BJ (cell line): ENCODE results near the gene PCDHGB5. TPM values are rescaled to one million over a fixed set of nuclear protein-coding genes. Genes with fewer than 3 reads are reported as not detected.
"Not testable (repeated sequence)": the region's sequence is repeated elsewhere in the genome, so short reads cannot be mapped to it uniquely, and the experiment has no call there.

ENCODE experiments used
- CTCF ChIA-PET: fragments of 350-600 bp; formaldehyde crosslinking; extraction: SDS; loops from one replicate; lab custom pipeline; 2021; ENCODE audit warnings: antibody characterized with exemption, inconsistent platforms; lab: Yijun Ruan, JAX
- POLR2A ChIA-PET: fragments of 300-600 bp; sonication (Branson Sonifier 250); formaldehyde crosslinking; extraction: SDS; loops from one replicate; lab custom pipeline; 2021; ENCODE audit warnings: antibody characterized with exemption; lab: Charles Lee
- DNase-seq: peaks from one replicate; pipeline ENCODE4 v3.0.0-alpha.2; 2011; ENCODE audit warnings: low read depth
- H3K27me3 ChIP-seq: 2 replicates; pipeline ENCODE4 v1.6.0; 2011; ENCODE audit warnings: low read length; ENCODE audit not compliant: control insufficient read depth, insufficient read depth
- H3K36me3 ChIP-seq: 2 replicates; pipeline ENCODE4 v1.5.1; 2011; ENCODE audit warnings: low read length; ENCODE audit not compliant: control insufficient read depth, insufficient read depth
- H3K4me3 ChIP-seq: 2 replicates; pipeline ENCODE4 v1.5.1; 2011; ENCODE audit warnings: low read depth, mild to moderate bottlenecking, control low read depth, low read length
- polyA plus RNA-seq: library from polyadenylated mRNA; depleted of rRNA; stranded (reverse); fragments of >200 nt; gene quantifications from 2 replicates; pipeline ENCODE4 v1.2.3, GENCODE V29; 2011
- TF ChIP-seq, protein P1 (sequence below): IDR thresholded peaks from 2 replicates; pipeline ENCODE4 v1.5.1; 2011; ENCODE audit warnings: low read depth, mild to moderate bottlenecking, control low read depth, inconsistent platforms, low read length, moderate library complexity; ENCODE audit not compliant: insufficient read depth

PCDHGB5 gene
- polyA plus RNA-seq, 1 experiment: 19.4 TPM

DNA sequence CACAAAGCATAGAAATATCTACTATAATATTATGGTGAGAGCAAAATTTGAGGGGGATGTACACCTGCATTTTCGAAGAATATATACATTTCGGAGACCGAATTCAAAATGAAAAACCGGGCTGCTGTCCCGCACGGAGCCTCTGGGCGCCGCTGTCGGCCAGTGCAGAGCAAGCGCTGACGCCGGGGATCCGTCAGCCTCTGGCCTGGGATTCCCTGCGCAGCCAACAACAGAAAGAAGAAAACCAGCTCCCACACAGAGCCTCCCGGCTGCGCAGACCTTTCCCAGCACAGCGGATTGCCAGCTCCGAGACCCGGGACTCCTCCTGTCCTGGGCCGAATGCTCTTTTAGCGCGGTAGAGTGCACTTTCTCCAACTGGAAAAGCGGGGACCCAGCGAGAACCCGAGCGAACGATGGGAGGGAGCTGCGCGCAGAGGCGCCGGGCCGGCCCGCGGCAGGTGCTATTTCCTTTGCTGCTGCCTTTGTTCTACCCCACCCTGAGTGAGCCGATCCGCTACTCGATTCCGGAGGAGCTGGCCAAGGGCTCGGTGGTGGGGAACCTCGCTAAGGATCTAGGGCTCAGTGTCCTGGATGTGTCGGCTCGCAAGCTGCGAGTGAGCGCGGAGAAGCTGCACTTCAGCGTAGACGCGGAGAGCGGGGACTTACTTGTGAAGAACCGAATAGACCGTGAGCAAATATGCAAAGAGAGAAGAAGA is 10.2 kb downstream of the PCDHGB5 start, which contains the start of gene PCDHGB6:
Gene PCDHGB6, plus strand, starts transcription at position 232 of the 716 bp plus-strand sequence. Its CDS starts 182 bp downstream, at position 414.
- DNase-seq, H3K27me3 ChIP-seq, POLR2A ChIA-PET, H3K36me3 ChIP-seq: not testable (repeated sequence)
- TF ChIP-seq, protein P1, sequence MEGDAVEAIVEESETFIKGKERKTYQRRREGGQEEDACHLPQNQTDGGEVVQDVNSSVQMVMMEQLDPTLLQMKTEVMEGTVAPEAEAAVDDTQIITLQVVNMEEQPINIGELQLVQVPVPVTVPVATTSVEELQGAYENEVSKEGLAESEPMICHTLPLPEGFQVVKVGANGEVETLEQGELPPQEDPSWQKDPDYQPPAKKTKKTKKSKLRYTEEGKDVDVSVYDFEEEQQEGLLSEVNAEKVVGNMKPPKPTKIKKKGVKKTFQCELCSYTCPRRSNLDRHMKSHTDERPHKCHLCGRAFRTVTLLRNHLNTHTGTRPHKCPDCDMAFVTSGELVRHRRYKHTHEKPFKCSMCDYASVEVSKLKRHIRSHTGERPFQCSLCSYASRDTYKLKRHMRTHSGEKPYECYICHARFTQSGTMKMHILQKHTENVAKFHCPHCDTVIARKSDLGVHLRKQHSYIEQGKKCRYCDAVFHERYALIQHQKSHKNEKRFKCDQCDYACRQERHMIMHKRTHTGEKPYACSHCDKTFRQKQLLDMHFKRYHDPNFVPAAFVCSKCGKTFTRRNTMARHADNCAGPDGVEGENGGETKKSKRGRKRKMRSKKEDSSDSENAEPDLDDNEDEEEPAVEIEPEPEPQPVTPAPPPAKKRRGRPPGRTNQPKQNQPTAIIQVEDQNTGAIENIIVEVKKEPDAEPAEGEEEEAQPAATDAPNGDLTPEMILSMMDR: peak; percentile 61
- CTCF ChIA-PET: interaction anchor here (0.6 to 2.1 kb wide), 13 partner anchors 9 to 161 kb away, joined by 3 to 11 read pairs (median 4); partner anchors contain the start of genes PCDHGA11, PCDHGA2, PCDHGA6 and PCDHGB3
- peak within 1 kb of the TSS; percentile 26 for H3K4me3 ChIP-seq

DNA sequence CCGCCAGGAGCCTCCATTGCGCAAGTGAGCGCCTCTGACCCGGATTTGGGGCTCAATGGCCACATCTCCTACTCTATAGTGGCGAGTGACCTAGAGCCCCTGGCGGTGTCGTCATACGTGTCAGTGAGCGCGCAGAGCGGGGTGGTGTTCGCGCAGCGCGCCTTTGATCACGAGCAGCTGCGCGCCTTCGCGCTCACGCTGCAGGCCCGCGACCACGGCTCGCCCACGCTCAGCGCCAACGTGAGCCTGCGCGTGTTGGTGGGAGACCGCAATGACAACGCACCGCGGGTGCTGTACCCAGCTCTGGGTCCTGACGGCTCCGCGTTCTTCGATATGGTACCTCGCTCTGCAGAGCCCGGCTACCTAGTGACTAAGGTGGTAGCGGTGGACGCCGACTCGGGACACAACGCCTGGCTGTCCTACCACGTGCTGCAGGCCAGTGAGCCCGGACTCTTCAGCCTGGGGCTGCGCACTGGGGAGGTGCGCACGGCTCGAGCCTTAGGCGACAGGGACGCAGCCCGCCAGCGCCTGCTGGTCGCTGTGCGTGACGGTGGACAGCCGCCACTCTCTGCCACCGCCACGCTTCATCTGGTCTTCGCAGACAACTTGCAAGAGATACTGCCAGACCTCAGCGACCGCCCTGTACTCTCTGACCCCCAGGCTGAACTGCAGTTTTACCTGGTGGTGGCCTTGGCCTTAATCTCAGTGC is 12.0 kb downstream of the PCDHGB5 start:
- POLR2A ChIA-PET: no interaction called here
- CTCF ChIA-PET: interaction anchor here (4.3 kb wide), 1 partner anchor 149 kb away, joined by 73 read pairs; no protein-coding TSS in a partner anchor
- H3K36me3 ChIP-seq: no peaks in the 10 kb centered on the region; the same call in 1 of the 2 replicates
- no peaks in the 10 kb centered on the region for H3K27me3 ChIP-seq
- no peak overlapping the region for H3K4me3 ChIP-seq
- DNase-seq: no peak
- TF ChIP-seq, protein P1: no peak

DNA sequence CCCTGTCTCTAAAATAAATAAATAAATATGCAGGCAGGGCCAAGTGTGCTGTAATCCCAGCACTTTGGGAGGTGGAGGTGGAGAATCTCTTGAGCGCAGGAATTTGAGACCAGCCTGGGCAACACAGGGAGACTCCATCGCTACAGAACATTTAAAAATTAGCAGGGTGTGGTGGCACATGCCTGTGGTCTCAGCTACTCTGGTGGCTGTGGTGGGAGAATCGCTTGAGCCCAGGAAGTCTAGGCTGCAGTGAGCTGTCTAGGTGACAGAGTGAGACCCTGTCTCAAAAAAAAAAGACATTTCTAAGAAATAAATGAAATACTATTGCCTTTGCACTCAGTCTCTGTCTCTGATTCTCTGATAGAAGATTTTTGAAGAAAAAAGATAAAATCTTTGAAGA is 13.8 kb downstream of the PCDHGB5 start:
- ChIA-PET POLR2A (no interaction called here), CTCF (interaction anchor here (2.1 to 4.3 kb wide), 3 partner anchors 20 to 147 kb away, joined by 6 to 73 read pairs (median 19); partner anchors contain the start of gene PCDHGA8)
- Histone ChIP-seq H3K4me3 (no peak overlapping the region), H3K36me3 (no peaks in the 10 kb centered on the region; the same call in 1 of the 2 replicates), H3K27me3 (no peaks in the 10 kb centered on the region)
- DNase-seq: no peak
- TF ChIP-seq, protein P1: no peak

DNA sequence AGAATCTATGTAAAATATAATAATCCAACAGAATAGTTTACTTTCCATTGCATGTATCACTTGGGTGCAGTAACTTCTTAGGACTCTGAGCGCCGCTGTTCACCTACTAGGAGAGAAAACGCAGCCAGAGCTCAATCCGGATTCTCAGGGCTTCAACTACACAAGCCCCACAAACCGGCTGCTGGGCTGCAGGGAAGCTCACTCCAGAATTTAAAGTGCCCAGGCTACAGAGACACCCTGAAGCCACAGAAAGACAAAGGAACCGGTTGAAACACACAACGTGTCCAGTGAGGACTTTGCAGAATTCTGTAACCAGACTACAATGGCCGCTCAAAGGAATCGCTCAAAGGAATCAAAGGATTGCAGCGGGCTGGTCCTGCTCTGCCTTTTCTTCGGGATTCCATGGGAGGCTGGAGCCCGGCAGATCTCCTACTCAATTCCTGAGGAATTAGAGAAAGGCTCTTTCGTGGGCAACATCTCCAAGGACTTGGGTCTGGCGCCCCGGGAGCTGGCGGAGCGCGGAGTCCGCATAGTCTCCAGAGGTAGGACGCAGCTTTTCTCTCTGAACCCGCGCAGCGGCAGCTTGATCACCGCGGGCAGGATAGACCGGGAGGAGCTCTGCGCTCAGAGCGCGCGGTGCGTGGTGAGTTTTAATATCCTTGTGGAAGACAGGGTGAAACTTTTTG is 15.2 kb downstream of the PCDHGB5 start, which contains the start of gene PCDHGA10:
Gene PCDHGA10, plus strand, starts transcription at position 134 of the 686 bp plus-strand sequence. Its CDS starts 189 bp downstream, at position 323.
- CTCF ChIA-PET: interaction anchor here (0.6 to 4.3 kb wide), 29 partner anchors 8 to 190 kb away, joined by 3 to 73 read pairs (median 4); partner anchors contain the start of genes PCDHB14, PCDHGA1, PCDHGA11 and PCDHGA2
- POLR2A ChIA-PET: no interaction called here
- TF ChIP-seq, protein P1: peak; percentile 67
- Histone ChIP-seq H3K4me3 (peak within 1 kb of the TSS; percentile 33), H3K27me3 (no peaks in the 10 kb centered on the region), H3K36me3 (no peaks in the 10 kb centered on the region)
- DNase-seq: no peak
